Neutrophil (primary cell): ENCODE results near the gene CTSO.

Experiments
- H3K27ac ChIP-seq: fragments of 200-600 bp; sonication (generic); 2 replicates; pipeline ENCODE4 v1.5.1; 2016; ENCODE audit warnings: mild to moderate bottlenecking, moderate library complexity
- H3K27me3 ChIP-seq: fragments of 200-600 bp; sonication (generic); 2 replicates; pipeline ENCODE4 v1.6.0; 2016; ENCODE audit warnings: mild to moderate bottlenecking
- H3K36me3 ChIP-seq: fragments of 200-600 bp; sonication (generic); 2 replicates; pipeline ENCODE4 v1.5.1; 2017
- H3K4me1 ChIP-seq, 2 experiments: fragments of 200-600 bp in 1 of 2; sonication (generic) in 1 of 2; 1 replicate in 1 of 2; 2 replicates in 1 of 2; pipeline versions ENCODE4 v1.5.1 to v1.6.1; 2013 to 2016; ENCODE audit warnings: low read depth in 1 of 2, low read length in 1 of 2, mild to moderate bottlenecking in 1 of 2, moderate library complexity in 1 of 2; ENCODE audit not compliant: control insufficient read depth in 1 of 2, insufficient read depth in 1 of 2
- H3K4me3 ChIP-seq, 2 experiments: fragments of 200-600 bp in 1 of 2; sonication (generic) in 1 of 2; 1 replicate in 1 of 2; 2 replicates in 1 of 2; pipeline ENCODE4 v1.5.1; 2013 to 2016; ENCODE audit warnings: low read depth in 1 of 2, low read length in 1 of 2, mild to moderate bottlenecking in 1 of 2, moderate library complexity in 1 of 2
- H3K9me3 ChIP-seq: fragments of 200-600 bp; sonication (generic); 2 replicates; pipeline ENCODE4 v1.5.1; 2016
- CTCF ChIP-seq: fragments of 200-600 bp; sonication (generic); IDR thresholded peaks from 2 replicates; pipeline ENCODE4 v1.5.1; 2016; ENCODE audit warnings: antibody characterized with exemption

The CTSO gene

GRCh38 chr4:155911905-155912304 is 41.8 kb downstream of the CTSO start:
- Histone ChIP-seq H3K36me3 (no peaks in the 10 kb centered on the region), H3K4me3 (no peak overlapping the region), H3K9me3 (no peaks in the 10 kb centered on the region), H3K4me1 (no peaks in the 10 kb centered on the region), H3K27me3 (no peaks in the 10 kb centered on the region), H3K27ac (no peak overlapping the region)
- no peak for TF ChIP-seq CTCF

- Histone ChIP-seq H3K4me3 (no peak overlapping the region), H3K27me3 (no peaks in the 10 kb centered on the region), H3K4me1 (no peaks in the 10 kb centered on the region), H3K36me3 (no peaks in the 10 kb centered on the region), H3K27ac (no peak overlapping the region), H3K9me3 (no peaks in the 10 kb centered on the region)
- no peak for TF ChIP-seq CTCF
These were observed 43.9 kb downstream of the CTSO start for GRCh38 chr4:155909615-155910226.

GRCh38 chr4:155908187-155909139 is 45.2 kb downstream of the CTSO start:
- Histone ChIP-seq H3K4me3 (no peak overlapping the region), H3K9me3 (no peaks in the 10 kb centered on the region), H3K4me1 (no peaks in the 10 kb centered on the region), H3K27me3 (no peaks in the 10 kb centered on the region), H3K36me3 (no peaks in the 10 kb centered on the region), H3K27ac (no peak overlapping the region)
- TF ChIP-seq CTCF, result no peak

GRCh38 chr4:155907556-155907955 is 46.1 kb downstream of the CTSO start:
- Histone ChIP-seq H3K36me3 (no peaks in the 10 kb centered on the region), H3K27ac (no peak overlapping the region), H3K27me3 (no peaks in the 10 kb centered on the region), H3K4me1 (no peaks in the 10 kb centered on the region), H3K4me3 (no peak overlapping the region), H3K9me3 (no peaks in the 10 kb centered on the region)
- no peak for TF ChIP-seq CTCF

GRCh38 chr4:155906554-155907247 is 47.0 kb downstream of the CTSO start:
- TF ChIP-seq CTCF, result no peak
- Histone ChIP-seq H3K9me3 (no peaks in the 10 kb centered on the region), H3K36me3 (no peaks in the 10 kb centered on the region), H3K4me1 (no peaks in the 10 kb centered on the region), H3K4me3 (no peak overlapping the region), H3K27ac (no peak overlapping the region), H3K27me3 (no peaks in the 10 kb centered on the region)
